ENCODE data around the gene ZNF423.

The ZNF423 gene

DNA sequence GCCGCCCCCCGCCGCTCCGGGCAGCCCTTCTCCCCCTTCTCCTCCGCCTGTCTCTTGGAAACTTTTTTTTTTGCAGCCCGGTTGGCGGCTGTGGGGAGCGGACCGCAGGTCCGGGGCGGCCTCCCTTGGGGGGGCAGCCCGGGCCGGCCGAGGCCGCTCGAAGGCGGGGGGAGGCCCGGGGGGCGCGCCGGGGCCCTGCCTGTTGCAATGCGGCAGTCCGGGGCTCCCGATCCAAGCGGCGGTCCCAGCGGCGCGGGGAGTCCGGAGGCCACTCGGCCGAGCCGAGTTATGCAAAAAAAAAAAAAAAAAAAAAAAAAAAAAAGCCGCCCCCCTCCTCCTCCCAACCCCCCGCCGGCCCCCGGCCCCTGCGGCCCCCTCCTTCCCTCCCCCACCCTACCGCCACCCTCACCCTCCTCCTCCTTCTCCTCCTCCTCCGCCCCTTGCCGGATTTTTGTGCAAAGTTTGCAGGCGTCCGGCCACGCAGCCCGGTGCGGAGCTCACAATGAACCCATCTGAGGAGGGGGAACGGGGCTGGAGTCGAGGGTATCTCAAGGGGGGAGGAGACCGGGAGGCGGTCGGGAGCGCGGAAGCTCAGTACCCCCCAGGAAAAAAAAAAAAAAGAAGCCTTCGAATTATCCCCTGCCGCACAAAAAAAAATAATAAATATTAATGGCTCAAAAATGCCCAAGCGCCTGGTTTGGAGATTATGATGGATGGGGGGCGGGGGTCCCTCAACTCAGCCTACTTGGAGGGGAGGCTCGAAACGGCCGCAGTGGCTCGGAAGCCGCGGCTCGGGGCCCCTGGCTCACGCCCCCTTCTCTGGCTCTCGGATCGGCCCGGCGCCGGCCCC, at the start of gene ZNF423:
TSS of gene ZNF423 (minus strand) at position 291 of the 850 bp plus-strand sequence. CDS start 338 bp downstream, outside the sequence.
- no peak for DNase-seq (ENCODE audit: low read depth, low spot score)
- POLR2A ChIA-PET = no interaction called here
- H3K4me3 ChIP-seq (ENCODE audit: low read depth, low read length) = peak within 1 kb of the TSS; percentile 59
- CTCF ChIA-PET = interaction anchor here (1.8 to 3.1 kb wide), 2 partner anchors 20 to 304 kb away, joined by 4 to 15 read pairs; no protein-coding TSS in a partner anchor
- TF ChIP-seq, protein P1, sequence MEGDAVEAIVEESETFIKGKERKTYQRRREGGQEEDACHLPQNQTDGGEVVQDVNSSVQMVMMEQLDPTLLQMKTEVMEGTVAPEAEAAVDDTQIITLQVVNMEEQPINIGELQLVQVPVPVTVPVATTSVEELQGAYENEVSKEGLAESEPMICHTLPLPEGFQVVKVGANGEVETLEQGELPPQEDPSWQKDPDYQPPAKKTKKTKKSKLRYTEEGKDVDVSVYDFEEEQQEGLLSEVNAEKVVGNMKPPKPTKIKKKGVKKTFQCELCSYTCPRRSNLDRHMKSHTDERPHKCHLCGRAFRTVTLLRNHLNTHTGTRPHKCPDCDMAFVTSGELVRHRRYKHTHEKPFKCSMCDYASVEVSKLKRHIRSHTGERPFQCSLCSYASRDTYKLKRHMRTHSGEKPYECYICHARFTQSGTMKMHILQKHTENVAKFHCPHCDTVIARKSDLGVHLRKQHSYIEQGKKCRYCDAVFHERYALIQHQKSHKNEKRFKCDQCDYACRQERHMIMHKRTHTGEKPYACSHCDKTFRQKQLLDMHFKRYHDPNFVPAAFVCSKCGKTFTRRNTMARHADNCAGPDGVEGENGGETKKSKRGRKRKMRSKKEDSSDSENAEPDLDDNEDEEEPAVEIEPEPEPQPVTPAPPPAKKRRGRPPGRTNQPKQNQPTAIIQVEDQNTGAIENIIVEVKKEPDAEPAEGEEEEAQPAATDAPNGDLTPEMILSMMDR (IDR thresholded peaks at IDR 0.05; ENCODE audit: insufficient read depth, low read length, missing control alignments) = no peak

DNA sequence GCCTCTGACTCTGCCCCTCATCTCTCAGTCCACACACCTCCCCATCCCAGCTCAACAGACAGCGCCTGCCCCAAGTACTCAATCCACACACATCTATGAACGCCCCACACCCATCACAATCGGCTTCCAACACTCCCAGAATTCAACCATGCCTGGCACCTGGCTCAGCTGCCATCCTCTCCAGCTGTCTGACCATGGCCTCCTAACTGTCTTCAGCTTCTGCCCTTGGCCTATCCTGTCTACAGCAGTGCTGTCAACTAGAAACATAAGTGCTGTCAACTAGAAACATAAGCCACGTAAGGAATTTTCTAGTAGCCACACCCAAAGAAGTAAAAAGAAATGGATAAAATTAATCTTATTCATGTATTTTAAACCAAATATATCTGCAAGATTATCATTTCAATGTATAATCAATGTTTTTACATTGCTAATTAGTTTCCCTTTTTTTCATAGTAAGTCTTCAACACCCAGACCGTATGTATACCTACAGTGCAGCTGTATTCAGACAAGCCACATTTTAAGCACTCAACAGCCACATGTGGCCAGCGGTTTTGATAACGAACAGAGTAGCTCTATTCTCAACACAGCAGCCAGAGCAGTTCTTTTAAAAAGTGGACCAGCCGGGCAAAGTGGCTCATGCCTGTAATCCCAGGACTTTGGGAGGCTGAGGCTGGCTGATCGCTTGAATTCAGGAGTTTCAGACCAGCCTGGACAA, 48.6 kb upstream of the ZNF423 start:
- CTCF ChIA-PET = no interaction called here
- POLR2A ChIA-PET = no interaction called here
- TF ChIP-seq, protein P1 (IDR thresholded peaks at IDR 0.05; ENCODE audit: insufficient read depth, low read length, missing control alignments) = no peak
- DNase-seq (ENCODE audit: low read depth, low spot score) = no peak
- H3K4me3 ChIP-seq (ENCODE audit: low read depth, low read length) = no peak overlapping the region

DNA sequence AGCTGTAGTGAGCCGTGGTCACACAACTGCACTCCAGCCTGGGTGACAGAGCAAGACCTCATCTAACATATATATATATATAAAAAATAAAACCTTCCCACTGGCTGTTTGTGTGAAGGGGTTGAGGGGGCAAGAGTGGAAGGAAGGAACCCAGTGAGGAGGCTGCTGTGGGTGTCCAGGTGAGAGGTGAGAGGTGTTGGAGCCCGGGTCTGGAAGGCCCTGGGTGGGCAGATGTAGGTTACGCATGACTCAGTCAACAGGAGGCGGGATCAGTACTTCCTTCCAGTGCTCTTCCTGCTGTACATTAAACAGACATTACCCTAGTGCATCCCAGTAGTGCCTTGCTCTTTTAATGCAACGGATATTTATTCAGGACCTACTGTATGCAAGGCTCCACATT, 47.0 kb upstream of the ZNF423 start:
- CTCF ChIA-PET = no interaction called here
- no peak for DNase-seq (ENCODE audit: low read depth, low spot score)
- POLR2A ChIA-PET = no interaction called here

DNA sequence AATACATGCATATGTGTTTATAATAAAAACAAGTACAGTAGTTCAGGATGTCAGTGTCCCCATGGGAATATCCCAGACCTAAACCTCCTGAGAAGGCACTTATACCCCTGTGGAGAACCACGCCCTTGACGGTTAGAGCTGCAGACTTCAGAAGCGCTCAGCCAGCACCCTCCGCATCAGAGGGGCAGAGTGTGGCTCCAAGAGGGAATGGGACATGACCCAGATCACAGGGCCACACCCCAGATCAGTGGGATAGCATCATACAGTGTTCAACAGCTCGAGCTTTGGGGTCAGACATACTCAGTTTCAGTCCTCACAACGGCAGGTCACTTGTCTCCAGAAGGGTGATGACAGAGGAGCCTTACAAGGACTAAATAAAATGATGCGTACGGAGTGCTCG, 45.8 kb upstream of the ZNF423 start:
- ChIA-PET POLR2A (interaction anchor here (1.2 kb wide), 1 partner anchor 44 kb away, joined by 4 read pairs; no protein-coding TSS in a partner anchor), CTCF (no interaction called here)
- H3K4me3 ChIP-seq (ENCODE audit: low read depth, low read length) = no peak overlapping the region
- TF ChIP-seq, protein P1 (IDR thresholded peaks at IDR 0.05; ENCODE audit: insufficient read depth, low read length, missing control alignments) = no peak
- no peak for DNase-seq (ENCODE audit: low read depth, low spot score)

More for the DNA sequence above, 47.0 kb upstream of the ZNF423 start:
- H3K4me3 ChIP-seq (ENCODE audit: low read depth, low read length) = no peak overlapping the region
- TF ChIP-seq, protein P1 (IDR thresholded peaks at IDR 0.05; ENCODE audit: insufficient read depth, low read length, missing control alignments) = no peak

DNA sequence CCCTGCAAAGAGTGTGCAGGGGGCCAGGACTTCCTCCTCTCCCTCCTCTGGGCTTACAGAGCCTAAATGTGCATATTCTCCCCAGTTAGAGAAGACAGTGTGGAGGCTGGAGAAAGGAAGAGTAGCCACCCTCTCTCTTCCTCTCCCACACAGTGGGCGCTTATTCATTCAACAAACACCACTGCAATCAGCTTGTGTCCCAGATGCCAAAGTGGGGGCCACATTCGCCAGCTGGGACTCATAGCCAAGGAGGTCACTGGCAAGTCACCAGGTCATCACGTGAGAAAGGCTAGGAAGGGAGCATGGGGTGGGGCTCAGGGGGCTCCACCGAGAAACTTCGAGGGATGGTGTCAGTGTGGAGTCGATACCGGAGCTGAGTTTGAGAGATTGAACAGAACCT, 45.0 kb upstream of the ZNF423 start:
- POLR2A ChIA-PET = no interaction called here
- no peak overlapping the region for H3K4me3 ChIP-seq (ENCODE audit: low read depth, low read length)

More for the DNA sequence above, 45.0 kb upstream of the ZNF423 start:
- DNase-seq (ENCODE audit: low read depth, low spot score) = no peak
- CTCF ChIA-PET = interaction anchor here (1.1 kb wide), 1 partner anchor 24 kb away, joined by 3 read pairs; no protein-coding TSS in a partner anchor
- TF ChIP-seq, protein P1 (IDR thresholded peaks at IDR 0.05; ENCODE audit: insufficient read depth, low read length, missing control alignments) = no peak

Data from AG04449 (cell line).